GM12873 (cell line): ENCODE measurements around the gene CNPY4.

Experiments used
- CTCF ChIP-seq: IDR thresholded peaks from 2 replicates; pipeline ENCODE4 v1.5.1; 2012; ENCODE audit warnings: low read depth, mild to moderate bottlenecking, moderate library complexity, low read length, control low read depth; ENCODE audit not compliant: insufficient read depth; ENCODE audit errors: missing control alignments

CNPY4 gene

DNA sequence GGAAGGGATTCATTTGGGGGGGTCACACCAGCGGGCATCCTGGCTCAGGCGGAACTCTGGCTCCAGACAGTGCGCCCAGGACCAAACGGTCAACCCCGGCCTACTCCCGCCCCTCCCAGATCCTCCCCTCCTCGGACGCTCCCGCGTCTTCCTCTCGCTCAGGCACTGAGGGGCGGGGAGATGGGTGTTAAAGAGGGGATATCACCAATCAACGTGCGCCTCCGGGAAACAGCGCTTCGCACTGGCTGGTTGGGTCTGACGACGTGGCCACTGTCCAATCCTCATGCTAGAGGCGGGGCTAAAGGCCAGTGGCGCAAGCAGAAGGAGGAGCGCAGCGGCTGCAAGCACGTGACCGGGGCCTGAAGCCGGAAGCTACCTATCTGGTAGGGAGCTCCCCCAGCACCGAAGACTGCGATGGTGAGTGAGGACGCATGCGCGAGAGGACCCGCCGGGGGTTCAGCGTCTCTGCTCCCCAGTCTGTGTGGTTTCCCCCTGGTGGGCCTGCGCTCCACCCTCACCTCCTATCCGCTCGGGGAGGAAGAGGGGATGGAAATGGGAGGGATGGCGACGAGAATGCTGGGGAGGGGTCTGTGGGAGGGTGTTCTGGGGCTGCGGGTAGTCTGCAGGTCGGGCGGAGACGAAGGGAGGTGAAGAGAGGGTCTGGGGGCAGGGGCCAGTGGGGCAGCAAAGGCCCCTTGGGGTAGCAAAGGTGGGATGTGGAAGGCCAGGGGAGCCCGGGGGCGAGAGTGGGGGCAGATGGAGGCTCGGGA is 29.3 kb downstream of the CNPY4 start, which contains the start of gene LAMTOR4:
Gene LAMTOR4 (plus strand): TSS at position 360 of the 770 bp plus-strand sequence. CDS start 55 bp downstream, at position 415.
- peak; percentile 17 for TF ChIP-seq CTCF

DNA sequence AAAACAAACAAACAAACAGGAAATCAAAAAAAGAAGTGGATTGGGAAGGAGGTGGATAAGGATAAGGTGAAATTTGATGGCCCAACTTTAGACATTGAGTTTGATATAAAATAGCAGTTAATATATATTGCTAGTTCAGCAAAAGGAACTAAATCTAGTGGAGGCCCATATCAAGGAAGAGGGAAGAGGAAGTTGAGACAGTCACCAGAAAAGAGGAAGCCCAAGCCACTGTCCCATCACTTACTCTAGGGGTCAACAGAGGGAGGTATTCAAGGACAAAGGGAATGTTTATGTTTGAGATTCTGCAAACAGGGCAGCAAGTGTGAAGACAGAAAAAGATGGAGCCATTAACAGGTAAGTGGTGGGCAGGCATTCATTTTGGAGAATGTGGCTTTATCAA is 33.0 kb downstream of the CNPY4 start:
- TF ChIP-seq CTCF: no peak

GRCh38 chr7:100152937-100153666 is 33.7 kb downstream of the CNPY4 start:
- TF ChIP-seq CTCF: no peak

GRCh38 chr7:100153708-100154535 is 34.5 kb downstream of the CNPY4 start:
- TF ChIP-seq CTCF: no peak

DNA sequence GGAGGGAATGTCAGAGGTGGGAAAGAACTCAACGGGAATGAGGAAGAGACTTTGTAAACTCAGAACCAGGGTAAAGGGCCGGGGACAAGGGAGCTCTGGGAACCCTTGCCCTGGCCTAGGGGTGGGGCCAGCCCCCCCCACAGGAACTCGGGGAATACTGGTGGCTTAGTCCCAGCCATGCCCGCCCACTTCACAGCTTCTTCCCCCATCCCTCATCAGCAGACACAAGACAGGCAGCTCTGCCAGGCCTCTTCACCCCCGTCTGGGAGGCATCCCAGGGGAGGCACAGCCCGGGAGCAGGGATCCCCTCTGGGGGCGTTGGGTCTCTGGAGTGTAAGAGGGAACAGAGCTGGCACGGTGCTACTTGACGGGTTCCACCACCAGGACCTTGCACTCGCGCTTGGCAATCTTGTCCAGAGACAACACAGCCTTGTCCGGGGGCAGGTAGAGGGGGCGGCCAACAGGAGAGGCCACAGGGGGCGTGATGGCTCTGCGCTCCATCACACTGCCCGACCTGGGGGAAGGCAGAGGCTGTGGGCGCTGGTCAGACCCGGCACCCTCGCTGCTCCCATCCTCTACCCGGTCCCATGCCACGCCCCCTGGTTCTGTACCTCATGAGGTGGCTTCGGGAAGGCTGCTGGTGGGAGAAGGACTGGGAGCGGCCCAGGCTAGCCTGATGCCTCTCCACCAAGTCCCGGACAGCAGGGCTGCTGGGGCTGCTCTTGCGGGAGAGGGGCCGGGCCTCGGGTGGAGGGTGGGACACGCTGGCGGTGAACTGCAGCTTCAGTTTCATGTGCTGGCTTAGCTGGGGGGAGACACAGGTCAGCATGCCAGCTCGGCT is 35.4 kb downstream of the CNPY4 start:
- no peak for TF ChIP-seq CTCF

DNA sequence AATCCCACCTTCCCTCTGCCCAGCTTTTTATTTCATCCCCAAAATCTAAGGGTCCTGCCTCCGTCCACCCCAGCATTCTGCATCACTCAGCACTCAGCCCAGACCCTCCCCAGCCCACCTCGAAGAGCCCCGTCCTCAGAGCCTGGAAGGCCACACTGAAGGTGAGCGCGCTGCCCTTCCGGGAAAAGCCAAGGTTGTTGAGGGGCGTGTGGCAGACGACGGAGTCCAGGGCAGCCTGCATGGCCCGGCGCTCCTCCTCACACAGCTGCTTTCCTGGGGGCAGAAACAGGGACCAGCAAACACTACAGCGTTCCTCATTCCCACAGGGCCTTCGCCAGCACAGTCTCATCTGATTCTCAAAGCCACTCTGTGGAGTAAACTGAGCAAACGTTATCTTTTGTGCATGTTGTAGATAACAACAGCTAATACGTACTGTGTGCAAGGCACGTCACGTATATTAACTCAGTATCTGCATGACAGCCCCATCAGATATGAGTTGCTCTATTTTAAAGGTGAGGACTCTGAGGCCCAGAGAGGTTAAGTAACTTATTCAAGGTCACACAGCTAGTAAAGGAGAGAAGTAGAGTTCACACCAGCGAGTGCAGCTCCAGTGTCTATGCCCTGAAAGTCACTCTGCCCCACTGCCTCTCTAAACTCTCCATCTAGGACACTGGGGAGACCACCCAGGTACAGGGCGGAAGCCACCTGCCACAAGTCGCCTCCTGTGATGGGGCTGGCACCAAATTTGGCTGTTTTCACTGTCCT is 36.3 kb downstream of the CNPY4 start:
- no peak for TF ChIP-seq CTCF
